HG03442 (cell line): ENCODE measurements around the gene SRSF8.
A peak's percentile ranks its signal among the peaks of the same experiment; 100 is the strongest.
"Not testable (repeated sequence)": the region's sequence is repeated elsewhere in the genome, so short reads cannot be mapped to it uniquely, and the experiment has no call there.

ENCODE experiments used
- ATAC-seq: cut with Tn5 transposase; IDR thresholded peaks from one replicate; pipeline ENCODE4 v1.9.1; 2021; ENCODE audit warnings: mild to moderate bottlenecking, moderate library complexity; ENCODE audit not compliant: unreplicated experiment

The SRSF8 gene

DNA sequence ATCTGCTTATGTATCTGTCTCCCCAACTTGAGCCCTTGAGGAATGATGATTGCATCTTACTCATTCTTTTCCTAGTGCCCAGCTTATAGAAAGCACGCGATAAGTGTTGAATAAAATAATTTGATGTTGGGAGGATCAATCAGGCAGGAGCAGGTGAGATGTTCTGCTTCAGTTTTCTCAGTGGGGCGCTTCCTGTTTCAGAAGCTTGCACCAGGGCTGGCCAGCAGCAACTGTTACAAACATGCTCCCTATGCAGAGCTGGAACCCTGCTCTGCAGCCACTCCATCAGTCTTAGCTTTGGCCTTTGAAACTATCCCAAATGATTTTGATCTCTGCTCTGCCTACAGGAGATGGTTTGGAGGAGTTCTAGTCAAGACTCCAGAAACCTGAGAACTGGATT is 26.8 kb downstream of the SRSF8 start:
- ATAC-seq: no peak

DNA sequence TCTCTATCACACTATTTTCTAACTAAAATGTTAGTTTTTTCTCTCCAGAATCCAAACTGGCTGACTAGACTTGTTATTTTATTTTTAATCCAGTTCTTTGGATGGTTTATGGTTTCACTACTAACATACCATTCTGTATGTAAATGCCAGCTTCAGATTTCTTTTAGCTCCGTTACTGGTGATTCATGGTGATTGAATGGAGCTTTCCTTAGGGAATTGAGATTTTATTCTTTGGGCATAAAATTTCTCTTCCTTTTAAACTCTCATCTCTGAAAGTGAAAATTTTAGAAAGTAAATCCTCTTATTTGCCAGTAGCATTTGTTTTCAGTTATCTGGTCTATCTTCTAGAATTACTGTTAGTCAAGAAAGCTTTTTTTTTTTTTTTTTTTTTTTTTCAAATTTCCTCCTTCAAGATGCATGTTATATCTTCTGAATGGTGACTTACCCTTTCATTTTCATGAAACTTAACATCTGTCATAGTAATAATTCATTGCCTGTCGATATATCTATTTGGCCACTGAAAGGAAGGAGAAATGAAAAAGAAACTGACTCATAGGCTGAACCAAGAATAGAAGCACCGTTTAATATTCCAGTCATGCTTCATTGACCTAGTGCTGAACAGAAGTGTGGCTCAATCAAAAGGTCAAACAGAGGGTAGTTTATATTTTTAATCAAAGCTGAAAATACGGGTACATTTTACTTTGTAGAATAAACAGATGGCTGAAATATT is 29.3 kb downstream of the SRSF8 start:
- peak; percentile 84 for ATAC-seq

DNA sequence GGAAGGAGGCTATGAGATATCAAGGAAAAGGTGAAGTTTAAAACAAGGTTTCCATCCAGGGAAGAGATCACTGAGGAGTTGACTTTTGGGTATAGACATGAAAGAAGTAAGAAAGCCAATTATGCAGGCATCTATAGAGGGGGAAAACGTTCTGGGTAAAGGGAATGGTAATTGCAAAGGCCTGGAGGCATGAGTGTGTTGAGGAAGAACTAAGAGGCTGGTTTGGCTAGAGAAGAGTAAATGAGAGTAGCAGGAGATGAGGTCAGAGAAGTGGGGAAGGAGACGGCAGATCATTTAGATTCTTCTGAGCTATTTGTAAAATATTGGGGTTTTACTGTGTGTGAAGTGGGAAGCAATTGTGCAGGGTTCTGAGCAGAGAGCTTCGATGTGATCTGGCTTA is 30.5 kb downstream of the SRSF8 start:
- no peak for ATAC-seq

DNA sequence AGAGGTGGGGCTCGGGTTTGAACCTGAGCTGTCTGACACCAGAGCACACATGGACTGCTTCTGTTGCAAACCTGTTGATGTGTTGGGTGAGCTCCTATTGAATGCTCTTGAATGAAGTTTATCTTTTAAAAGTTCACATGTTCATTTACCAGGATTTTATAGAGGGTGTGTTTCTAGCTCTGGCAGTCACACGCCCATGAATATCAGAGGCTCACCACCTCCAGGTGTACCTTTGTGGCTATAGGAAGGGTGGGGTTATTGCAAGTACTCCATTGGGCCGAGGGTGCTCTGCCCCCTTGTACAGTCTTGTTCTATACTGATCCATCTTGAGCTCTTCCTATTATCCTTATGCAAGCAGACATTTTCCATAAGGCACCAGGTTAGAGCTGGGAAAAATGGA is 32.1 kb downstream of the SRSF8 start:
- ATAC-seq: no peak

DNA sequence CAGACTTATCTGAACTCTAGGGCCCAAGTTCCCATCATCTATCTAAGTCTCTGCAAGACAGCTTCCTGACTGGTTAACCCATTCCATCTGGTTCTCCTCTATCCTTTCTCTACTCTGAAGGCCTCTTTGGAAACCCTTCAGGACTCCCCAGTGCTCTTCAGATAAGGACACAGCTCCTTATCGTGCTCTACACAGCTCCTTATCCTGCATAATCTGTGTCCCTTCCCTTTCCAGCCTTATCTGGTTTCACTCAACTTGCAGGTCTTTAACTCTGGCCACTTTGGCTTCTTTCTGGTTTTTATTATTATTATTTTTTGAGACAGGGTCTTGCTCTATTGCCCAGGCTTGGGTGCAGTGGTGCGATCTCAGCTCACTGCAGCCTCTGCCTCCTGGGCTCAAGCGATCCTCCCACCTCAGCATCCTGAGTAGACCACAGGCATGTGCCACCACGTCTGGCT is 33.5 kb downstream of the SRSF8 start:
- ATAC-seq: no peak

DNA sequence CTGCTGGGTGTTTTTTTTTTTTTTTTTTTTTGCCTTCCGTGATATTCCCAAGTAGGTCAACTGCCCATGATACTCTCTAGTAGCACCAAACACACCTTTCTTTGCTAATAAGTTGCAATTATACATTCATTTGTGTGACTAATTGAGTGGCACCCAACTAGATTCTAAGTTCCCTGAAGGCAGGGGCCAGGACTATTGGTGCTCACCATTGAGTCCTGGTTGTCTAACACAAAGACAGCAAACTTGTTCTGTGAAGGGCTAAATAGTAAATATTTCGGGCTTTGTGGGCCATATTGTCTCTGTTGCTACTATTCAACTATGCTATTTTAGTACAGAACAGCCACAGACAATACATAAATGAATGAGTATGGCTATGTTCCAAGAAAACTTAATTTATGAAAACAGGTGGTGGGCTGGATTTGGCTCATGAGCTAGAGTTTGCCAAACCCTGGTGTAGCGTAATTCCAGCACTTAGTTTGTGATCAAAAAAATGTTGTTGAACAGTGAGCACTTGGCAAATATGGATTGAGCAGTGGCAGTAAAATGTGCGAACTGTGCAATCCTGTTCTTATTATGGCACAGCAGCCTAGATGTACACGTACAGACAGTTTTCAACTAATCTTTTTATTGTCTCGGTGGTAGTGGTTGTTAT is 34.3 kb downstream of the SRSF8 start:
- no peak for ATAC-seq

DNA sequence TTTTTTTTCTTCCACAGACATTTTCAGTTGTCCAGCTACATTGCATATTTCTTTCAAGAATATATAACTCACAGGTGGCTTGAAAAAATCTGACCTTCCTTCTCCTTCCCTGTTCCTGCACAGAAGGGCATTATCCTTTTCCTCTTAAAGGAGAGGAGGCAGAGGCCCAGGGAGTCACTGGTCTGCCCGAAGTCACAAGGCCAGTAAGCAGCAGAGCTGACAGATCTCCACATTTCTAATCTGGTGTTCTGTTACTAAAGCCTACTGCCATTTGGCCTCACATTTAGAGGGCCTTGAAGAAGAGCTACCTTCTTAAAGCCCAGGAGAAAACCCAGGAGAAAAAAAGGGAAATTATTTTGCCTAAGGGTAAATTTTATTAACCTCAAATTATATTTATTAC is 35.2 kb downstream of the SRSF8 start:
- no peak for ATAC-seq

DNA sequence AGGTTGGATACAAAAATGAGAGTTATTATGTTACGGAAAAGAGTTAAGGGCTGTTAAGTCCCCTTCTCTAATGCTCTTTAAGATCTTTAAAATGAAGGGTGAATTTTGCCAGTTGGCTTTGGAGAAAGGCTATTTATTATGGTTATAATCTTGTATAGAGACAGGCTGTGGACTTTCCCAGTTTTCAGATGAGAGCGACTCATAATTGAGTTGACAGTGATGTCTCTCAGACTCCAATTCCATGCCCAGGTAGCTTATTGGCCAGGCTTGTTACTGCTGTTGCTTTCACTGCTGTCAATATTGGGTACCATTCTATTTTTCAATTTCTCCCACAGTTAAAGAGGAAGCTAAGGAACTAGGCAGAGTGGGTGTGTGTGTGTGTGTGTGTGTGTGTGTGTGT is 36.0 kb downstream of the SRSF8 start:
- ATAC-seq: no peak

DNA sequence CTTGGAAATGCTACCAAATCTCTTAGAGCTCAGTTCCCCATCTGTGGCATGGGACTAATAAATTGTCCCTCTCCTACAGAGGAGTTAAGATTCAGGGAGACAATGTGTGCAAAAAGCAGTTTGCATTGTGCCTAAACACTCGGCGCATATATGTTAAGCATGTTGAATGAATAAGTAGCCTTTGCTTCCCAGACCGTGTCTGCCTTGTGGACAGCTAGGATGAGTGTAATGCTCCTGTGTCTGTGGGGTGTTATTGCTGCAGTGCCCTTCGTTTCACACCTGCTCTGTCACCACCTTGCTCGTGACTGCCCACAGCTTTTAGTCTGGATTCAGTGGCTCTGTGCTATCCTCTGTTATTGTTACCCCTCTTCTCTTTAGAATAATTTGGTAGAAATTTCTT is 37.0 kb downstream of the SRSF8 start:
- no peak for ATAC-seq

DNA sequence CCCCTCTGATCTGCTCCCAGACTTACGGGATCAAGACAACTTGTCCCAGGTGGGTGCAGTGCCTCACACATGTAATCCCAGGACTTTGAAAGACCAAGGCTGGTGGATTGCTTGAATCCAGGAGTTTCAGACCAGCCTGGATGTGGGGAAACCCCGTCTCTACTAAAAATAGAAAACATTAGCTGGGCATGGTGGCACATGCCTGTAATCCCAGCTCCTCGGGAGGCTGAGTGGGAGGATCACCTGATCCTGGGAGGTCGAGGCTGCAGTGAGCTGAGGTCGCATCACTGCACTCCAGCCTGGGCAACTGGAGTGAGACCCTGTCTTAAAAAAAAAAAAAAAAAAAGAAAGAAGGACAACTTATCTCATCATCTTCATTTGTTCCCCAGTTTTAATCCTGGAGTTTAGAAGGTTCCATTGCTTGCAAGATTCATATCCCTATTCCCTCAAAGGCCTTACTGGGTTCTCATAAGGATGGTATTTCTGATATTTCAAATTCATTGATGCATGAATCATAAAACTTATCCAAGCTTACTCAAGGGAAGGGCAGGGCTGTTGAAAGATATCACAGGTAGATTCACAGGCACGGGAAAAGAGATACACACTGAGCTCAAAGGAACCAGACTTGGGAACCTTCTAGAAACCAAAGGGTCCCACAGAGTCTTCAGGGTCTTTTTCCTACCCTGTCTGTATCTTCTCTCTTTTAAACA is 37.6 kb downstream of the SRSF8 start:
- ATAC-seq: no peak

DNA sequence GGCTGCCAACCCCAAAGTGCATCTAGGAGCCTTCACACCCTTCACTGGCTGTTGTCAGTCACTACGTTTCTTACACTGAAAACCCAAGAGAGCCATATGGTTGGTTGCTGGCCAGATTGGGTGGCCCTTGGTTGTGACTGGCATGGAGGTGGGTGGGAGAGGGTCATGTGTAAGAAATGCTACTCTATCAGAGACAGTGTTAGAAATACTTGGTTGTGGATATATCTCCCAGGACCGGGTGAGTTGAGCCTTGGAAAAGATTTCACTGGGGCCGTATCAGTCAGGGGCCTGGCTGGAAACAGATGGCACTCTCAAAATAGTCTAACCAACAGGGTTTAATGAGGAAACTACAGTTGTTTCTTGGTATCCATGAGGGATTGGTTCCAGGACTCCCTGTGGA is 38.1 kb downstream of the SRSF8 start:
- ATAC-seq: no peak

DNA sequence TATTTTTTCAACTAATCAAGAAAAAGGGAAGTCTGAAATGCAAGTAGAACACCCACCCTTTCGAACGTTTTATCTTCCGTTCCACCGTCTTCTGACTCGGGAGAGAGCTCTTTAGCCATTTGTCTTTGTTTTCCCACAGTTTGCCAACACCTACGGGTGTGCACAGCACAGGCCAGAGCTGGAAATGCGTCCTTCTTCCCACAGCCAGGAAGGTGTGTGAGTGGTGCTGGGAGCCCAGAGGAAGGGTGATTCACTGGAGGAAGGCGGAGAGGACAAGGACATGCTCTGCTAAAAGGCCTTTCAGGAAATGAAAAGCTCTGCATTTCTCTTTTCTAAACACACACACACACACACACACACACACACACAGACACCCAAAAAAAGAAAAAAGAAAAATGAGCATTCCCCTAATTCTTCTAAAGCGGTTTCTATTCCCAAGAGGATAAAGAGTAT is 41.5 kb downstream of the SRSF8 start:
- ATAC-seq: no peak

DNA sequence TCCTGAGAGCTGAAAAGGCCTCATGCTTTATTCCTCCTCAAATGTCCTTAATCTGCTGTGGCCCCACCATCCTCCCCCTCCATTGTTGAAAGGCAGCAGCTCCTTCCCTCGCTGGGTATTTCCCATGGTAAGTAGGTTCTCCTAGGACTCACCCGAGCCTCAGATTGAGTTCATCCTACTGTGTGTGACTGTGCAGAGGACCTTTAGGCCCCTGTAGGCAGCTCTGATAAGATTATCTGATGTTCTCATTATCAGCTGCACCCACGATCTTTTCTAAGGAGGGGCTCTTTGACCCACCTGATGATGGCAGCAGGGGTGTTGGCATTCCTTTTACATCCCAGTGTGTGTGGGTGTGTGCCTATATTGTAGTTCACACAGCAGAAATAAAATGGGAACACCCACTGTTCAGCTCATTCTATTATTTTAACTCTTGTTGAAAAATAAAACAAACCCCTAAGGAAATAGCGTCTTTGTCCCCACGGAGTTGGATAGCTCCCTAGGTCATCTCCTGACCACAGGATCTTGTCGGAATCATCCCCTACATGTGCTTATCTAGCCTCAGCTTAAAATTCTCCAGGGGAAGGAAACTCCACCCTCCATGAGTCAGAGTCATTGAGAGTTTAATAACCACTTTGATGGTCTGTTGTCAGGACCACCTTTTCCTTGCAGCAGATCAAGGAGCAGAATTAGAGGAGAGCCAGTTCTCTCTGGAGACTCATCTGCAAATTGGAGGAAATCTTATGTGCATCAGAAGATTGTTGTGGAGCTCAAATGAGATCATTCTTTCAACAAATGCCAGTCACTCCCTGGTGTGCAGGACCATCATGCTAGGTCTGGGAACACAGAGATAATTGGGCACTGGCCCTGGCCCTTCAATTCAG is 42.2 kb downstream of the SRSF8 start:
- no peak for ATAC-seq

DNA sequence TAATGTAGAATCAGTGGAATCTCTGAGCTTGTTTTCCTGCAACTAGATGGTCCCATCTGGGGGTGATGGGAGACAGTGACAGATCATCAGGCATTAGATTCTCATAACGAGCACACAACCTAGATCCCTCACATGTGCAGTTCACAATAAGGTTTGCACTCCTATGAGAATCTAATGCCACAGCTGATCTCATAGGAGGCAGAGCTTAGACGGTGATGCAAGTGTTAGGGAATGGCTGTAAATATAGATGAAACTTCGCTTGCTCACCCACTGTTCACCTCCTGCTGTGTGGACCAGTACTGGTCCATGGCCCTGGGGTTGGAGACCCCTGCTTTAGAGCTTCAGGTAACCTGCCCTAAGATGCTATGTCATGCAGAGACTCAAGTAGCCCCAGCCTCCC is 44.8 kb downstream of the SRSF8 start:
- ATAC-seq: not testable (repeated sequence)

DNA sequence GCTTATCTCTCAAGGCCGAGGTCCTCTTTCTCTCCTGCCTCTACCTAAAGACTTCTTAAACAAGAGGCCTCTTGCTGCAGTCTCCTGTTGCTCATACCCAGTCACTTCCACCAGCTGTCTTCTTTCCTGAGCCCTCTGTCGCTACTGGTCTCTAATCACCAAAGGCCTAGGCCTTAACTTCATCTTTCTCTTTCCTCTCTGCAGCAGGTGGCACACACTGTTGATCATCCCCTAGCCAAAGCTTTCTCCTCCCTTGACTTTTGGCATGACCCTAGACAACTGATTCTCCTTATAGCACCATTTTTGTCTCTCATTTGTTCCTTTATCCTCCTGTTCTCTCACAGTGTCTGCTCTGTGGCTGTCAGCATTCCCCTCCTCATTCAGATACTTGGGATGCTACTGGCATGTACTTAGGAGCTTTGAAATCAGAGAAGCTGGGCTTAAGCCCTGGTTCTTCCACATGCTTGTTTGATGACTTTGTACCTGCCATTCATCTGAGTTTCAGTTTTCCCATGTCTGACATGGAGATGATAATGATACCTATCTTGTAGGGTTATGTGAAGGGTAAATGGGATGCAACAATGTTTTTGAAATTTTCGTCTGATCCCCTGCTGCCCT is 45.3 kb downstream of the SRSF8 start:
- no peak for ATAC-seq

DNA sequence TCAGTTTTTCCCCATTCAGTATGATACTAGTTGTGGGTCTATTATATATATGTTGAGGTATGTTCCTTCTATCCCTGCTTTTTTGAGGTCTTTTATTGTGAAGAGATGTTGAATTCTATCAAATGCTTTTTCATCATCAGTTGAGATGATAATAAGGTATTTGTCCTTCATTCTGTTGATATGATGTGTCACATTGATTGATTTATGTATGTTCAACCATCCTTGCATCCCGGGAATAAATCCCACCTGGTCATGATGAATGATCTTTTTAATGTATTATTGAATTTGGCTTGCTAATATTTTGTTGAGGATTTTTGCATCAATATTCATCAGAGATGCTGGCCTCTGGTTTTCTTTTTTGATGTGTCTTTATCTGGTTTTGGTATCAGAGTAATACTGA is 48.9 kb downstream of the SRSF8 start:
- ATAC-seq: no peak

DNA sequence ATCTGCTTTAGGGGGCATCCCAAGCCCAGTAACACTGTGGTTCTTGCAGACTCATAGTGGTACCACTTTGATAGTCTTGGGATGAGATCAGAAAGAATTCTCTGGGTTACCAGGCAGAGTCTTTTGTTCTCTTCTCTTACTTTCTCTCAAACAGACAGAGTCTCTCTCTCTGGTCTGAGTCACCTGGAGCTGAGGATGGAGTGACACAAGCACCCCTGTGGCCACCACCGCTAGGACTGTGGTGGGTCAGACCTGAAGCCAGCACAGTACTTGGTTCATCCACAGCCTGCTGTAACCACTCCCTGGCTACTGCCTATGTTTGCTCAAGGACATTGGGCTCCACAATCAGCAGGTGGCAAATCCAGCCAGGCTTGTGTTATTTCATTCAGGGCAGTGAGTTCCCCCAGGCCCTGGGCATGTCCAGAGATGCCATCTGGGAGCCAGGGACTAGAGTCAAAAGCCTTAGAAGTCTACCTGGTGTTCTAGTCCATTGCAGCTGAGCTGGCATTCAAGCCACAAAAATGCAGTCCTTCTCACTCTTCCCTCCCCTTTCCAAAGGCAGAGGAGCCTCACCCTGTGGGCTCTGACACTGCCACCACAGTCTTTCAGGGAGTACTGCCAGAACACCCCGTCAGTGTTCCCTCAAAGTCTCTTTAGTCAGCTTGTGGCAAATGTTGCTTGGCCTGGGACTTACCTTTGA is 52.8 kb downstream of the SRSF8 start:
- ATAC-seq: peak; percentile 71
